GM19193 (cell line): Measurements from ENCODE around the gene UBE2QL1.

ENCODE experiments used
- POLR2A ChIP-seq: IDR thresholded peaks from 4 replicates; pipeline ENCODE4 v1.6.1; 2011; ENCODE audit not compliant: insufficient read depth, insufficient read length; ENCODE audit errors: extremely low read depth

UBE2QL1 gene

DNA sequence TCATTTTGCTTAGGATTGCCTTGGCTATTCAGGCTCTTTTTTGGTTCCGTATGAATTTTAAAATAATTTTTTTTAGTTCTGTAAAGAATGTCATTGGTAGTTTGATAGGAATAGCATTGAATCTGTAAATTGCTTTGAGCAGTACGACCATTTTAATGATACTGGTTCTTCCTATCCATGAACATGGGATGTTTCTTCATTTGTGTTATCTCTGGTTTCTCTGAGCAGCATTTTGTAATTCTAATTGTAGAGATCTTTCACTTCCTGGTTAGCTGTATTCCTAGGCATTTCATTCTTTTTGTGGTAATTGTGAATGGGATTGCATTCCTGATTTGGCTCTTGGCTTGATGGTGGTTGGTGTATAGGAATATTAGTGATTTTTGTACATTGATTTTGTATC lies 6.3 kb upstream of the UBE2QL1 start:
- no peak for TF ChIP-seq POLR2A

DNA sequence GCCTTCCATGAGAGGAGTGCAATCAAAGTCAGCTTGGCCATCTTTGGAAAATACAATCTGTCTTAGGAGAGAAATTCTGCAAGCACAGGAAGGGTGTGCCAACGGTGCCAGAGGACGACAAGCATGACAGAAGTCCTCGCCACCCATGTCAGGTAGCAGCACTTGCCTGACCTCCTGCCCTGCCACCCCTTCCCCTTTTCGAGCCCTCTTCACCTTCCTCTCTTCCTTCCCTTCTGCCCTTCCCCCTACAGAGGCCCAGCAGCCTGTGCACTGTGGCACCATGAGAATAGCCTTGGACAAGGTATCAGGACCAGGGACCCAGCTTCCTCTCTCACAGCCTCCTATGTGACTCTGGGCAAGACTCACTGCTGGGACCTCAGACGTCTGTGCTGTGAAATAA lies 5.3 kb upstream of the UBE2QL1 start:
- TF ChIP-seq POLR2A, result no peak

DNA sequence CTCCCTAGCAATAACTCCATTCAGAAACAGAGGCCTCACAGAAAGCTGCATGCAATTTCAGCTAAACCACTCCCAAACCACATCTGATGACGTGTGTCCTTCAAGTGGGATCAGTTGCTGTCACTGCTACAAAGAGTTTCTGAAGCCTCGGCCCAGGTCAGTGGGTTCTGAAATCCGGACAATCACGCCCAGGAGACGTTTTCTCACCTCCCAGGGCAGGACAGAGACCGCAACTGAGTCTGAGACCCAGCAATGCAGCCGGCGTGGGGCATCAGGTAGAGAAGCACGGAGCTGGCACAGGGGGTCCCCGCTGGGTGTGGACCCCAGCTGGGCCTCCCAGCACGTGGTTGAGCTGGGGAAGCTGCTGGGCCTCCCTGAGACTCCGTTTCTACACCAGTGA lies 2.6 kb upstream of the UBE2QL1 start:
- no peak for TF ChIP-seq POLR2A

DNA sequence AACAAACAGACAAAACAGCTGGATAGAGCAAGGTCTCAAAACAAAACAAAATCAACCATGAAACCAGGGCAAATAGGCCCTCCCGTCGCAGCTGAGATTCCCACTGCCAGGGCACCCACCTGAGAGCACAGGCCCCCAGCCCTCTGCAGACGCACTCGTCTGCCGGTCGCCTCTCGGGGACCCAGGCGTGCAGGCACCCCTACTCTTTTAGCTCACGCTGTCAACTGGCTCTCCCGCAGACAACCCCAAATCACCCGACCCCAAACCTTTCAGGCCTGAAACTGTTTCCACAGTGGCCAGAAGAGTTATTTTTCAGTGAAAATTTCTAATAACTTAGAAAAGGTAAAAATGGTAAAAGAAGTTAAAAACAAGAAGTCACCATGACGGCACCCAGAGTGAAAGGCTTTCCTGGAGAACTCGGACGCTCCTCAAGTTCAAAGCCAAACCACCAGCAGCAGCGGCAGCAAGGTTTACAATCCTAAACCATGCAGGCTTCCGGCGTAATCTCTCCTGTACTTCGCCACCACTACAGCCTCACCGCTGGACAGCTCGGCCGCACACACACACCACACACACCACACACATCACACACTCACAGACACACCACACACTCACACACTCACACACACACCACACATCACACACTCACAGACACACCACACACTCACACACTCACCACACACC lies 1.9 kb upstream of the UBE2QL1 start:
- TF ChIP-seq POLR2A, result no peak

DNA sequence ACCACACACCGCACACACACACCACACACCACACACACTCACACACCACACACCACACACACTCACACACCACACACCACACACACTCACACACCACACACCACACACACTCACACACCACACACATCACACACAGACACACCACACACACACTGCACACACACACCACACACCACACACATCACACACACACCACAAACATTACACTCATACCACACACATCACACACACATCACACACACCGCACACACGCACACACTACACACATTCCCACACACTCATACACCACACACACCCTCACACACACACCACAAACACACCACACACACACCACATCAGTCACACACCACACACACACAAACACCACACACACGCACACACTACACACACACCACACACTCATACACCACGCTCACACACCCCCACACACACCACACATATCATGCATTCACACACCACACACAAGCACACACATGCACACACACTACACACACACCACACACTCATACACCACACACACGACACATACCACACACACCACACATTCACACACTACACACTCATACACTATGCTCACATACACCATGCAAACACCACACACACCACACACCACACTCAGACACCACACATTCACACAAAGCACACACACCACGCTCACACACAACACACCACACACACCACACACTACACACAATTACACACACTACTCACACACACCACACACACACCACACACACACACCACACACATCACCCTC lies 1.1 kb upstream of the UBE2QL1 start:
- no peak for TF ChIP-seq POLR2A

DNA sequence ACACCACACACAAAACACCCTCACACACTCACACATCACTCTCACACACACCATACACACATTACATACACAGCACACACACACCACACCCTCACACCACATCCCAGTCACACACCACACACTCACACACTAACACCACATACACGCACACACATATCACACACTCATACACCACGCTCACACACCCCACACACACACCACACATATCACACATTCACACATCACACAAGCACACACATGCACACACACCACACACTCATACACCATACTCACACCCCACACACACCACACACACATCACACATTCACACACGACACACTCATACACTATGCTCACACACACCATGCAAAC lies 543 bp upstream of the UBE2QL1 start:
- TF ChIP-seq POLR2A, result no peak

DNA sequence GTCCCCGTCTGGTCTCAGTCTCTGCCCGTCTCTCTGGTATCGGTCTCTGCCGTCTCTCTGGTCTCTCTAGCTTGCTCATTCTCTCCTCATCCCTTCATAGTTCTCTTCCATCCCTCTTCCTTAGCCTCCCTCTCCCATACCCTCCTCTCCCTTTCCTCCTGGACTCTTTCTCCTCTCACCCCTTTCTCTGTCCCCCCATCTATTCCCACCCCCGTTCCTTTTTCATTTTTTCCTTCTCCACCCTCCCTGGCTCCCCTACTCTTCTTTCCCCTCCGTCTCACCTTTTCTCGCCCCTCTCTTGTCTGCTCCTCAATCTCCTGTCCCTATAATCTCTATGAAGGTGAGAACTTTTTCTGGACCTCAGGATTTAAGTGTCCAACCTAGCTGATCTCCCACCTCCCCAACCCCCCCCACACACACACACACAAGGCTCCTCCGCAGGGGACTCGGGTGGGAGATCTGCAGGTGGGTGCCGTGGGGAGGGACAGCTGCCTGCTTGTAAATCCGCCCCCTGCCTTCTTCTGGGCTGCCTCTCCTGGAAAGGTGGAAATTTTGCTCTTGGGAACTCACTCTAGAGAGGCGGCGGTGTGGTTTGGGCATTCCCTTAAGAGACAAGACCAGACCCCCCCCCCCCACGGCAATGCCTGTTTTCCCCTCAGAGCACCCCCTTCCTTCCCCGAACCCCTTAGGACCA lies 953 bp downstream of the UBE2QL1 start:
- no peak for TF ChIP-seq POLR2A

DNA sequence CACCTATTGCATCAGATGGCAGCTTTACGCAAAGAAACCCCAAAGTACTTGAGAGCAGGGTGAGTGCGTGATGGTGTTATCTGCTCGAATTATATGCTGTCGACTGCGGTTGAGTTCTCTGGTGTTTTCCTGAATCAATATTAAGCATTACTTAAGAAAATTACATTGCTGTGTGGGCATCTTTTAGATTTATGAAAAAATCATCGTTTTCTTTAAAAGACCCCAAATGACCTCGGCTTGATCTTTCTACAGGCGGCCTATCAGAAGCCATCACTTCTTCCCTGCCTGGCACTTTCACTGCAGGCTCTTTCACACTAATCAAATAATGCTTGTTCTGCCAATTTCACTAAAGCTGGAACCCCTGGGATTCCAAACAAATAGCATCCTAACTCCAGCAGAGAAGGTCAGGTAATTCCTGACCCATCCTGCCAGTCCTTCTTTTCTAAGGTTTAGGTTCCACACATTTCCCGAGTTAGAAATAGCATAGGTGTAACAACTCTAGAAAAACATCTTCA lies 1.7 kb downstream of the UBE2QL1 start:
- no peak for TF ChIP-seq POLR2A

DNA sequence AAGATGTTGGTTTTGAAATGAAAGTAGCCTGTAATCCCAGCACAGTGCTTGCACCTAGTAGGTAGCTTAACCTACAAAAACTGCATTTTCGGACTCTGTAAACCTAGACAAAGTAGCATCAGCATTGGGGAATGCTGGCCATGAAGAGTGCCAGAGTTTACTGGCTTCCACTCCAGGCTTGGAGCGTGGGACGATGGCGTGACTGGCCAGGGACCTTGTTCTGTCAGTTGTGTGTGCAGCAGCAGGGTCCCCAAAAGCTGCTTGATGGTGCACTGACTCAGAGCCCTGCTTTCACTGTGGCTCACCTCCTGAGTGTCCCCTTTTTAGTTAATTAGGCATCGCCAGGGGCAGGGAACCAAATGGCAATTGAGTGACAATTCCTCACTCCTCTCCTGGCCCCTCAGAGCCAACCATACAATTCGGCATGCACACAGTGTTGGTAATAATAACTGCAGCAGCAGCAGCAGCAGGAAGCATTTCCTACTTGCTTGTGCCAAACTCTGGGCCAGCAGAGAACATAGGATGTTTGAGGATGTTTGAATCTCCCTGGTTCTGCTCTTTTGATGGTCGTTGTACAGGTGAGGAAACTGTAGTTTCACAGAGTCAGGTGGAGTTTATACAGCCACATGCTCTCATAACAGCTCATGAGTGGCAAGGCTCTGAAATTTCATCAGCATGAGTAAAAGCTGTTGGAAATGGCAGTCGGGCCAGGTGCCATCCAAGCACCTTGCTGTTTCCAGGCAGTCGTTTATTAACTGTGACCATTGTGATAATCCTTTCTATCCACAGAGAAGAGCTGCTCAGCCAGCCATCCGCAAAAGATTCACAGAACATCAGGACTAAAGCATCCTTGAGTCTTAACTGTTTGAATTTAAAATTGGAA lies 4.2 kb downstream of the UBE2QL1 start:
- no peak for TF ChIP-seq POLR2A

DNA sequence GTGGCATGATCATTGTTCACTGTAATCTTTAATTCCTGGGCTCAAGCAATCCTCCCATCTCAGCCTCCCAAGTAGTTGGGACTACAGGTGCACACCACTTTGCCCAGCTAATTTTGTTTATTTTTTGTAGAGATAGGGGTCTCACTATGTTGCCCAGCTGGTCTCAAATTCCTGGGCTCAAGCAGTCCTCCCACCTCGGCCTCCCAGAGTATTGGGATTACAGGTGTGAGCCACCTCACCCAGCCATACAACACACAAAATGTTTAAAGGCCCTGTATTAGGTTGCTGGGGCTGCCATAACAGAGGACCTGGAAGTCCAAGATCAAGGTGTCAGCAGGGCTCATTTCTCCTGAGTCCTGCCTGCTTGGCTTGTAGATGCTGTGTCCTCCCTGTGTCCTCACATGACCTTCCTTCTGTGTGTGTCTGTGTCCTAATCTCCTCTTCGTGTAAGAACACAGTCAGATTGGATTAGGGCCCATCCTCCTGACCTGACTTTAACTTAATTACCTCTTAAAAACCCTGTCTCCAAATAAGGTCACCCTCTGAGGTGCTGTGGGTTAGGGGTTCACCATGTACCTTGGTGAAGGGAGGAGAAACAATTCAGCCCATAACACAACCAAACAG lies 5.4 kb downstream of the UBE2QL1 start:
- no peak for TF ChIP-seq POLR2A

DNA sequence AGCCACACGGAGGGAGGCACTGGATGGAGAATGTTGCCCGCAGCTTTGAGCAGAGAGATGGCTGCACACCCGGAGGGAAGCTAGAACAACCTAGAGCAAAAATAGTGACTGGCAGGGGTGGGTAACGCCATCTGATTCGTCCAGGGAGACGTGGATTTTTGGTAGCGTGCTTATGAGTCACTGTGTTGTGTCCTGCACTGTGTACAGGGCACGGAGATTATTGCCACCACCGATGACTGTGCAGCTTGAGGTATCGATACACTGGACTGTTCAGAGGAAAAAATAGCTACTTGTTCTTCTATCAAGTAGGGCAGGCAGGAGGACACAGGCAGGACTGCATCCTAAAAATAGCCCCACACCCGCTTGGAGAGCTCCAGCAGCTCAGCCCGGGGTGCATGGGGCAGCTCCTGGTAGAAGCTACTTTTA lies 6.0 kb downstream of the UBE2QL1 start:
- TF ChIP-seq POLR2A, result no peak

DNA sequence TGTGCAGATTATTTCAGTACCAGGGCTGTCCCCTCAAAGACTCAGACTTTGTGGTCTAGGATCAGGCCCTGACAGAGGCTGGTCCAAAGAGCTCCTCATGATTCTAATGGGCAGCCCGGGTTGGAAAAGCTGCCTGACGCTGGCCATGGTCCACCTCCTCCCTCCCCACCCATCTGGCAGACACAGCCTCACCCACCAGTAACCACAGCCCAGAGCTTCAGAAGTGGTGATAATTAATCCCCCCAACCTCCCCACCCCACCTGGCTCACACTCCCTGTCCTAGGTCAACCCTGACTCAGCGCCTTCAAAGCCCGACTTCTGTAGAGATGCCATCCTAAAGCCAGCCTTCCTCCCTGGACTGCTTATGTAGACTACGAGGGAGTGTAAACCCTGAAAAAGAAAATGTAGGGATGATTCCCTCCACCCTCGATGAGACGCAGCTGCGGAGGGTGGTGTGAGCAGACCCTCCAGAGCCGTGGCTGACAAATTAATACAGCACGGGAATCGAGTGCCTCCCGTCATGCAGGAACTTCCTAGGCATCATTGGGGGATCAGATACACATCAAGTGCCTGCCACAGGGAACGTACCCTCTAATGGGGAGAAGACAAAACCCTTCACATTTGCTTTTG lies 7.0 kb downstream of the UBE2QL1 start:
- no peak for TF ChIP-seq POLR2A

DNA sequence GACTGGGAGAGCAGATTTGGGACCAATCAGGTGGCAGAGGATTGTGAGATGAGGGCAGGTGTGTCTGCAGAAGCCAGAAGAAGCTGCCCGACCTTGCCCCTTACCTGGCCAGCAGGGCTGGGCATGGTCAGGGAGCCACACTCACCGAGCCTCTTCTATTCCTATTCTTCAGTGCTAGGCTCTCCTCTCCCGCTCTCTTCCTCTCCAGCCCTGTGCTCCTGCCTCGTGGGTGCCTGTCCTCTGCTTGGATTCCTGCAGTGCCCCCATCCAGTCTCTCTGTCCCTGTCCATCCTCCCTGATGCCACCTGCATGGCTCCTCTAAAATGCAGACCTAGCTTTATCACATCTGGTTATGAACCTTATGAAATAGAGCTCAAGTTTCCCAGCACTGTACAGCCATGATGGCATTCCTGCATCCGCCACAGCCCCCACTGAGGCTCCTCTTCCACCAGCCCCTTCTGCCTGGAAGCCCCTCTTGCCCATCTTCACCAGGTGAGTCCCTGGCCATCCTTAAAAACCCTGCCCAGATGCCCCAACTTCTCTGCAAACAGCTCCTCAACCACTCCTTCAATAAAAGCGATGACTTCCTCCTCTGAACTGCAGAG lies 8.2 kb downstream of the UBE2QL1 start:
- no peak for TF ChIP-seq POLR2A
